ENCODE measurements around the gene LHX6.
A peak's percentile ranks its signal among the peaks of the same experiment; 100 is the strongest.

The LHX6 gene

GRCh38 chr9:122234022-122234748 lies 5.4 kb upstream of the LHX6 start:
- DNase-seq = no peak

DNA sequence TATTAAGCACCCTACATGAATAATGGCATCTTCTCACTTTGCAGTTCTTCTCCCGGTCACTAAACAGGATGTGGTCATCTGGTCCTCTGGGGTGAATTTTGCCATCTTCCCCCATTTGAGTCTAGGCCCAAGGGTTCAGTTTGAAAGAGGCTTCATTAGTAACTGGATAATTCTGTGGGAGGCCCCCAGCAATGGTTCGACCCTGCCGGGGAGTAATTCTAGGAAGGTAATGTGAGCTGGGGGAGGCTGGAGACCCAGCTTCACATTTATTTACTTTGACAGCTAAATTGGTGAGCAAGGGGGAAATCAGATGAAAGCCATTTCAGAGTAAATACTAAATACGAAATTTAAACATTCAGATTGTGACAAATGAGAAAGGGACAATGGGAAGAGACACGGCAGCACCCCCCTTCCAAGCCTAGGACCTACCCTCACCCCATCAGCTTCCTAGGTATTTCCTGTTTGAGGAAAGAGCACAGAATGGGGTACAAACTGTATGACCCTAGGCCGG lies 4.1 kb upstream of the LHX6 start:
- DNase-seq = no peak

- no peak for DNase-seq
Observed at GRCh38 chr9:122229485-122229837, 704 bp upstream of the LHX6 start.

DNA sequence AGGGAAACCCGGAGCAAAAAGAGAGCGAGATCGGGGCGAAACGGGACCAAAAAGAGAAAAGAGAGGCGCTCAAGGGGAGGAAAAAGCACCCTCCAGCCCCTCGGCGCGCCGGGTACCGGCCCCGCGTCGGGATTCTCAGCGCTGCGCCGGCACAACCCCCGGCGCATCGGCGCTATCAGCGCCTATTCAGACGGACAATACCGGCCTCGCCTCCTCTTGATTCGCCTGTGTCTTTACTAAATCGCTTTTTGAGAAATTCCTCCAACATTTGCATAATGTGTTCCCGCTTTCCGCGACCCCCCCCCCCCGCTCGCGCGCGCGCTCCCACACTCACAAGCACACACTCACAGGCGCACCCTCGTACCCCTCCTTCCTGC lies 578 bp downstream of the LHX6 start:
- no peak for DNase-seq

DNA sequence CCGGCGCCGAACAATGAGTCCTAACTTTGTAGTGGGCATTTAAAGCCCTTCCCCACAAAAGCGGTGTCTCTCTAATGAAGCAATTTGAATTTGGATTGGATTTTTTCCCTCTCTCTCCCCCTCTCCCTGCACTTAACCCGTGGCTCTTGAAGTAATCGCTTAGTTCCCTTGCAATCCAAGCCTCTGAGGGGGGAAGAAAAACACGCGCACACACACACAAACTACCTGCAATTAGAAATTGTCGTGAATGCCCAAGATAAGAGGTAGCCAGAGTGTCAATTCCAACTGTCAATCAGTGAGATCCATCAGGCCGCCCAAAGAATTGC lies 1.2 kb downstream of the LHX6 start:
- DNase-seq = peak; percentile 55

GRCh38 chr9:122226758-122227574 lies 1.8 kb downstream of the LHX6 start:
- DNase-seq = no peak

- DNase-seq = no peak
Observed at GRCh38 chr9:122226142-122226757, 2.5 kb downstream of the LHX6 start.

- no peak for DNase-seq
Observed at GRCh38 chr9:122225312-122226141, 3.2 kb downstream of the LHX6 start.

- no peak for DNase-seq
Observed at GRCh38 chr9:122223435-122223834, 5.3 kb downstream of the LHX6 start.

DNA sequence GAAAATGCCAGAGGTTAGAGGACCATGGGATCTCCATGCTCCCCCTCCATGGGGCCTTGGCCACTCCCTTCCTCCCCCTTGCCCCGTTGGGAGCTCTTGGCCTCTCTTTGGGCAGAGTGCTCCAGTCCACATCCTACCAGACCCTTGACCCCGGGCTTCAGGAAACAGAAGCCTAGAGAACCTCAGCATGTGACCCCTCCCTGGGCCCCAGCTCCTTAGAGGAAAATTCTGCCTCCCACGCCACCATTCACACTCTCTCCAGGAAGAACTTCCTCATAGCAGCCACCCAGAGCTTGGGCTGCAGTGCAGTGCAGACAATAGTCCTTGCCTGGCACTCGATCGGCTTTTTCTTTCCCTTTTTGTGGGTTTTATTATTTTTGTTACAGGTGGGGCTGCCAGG lies 6.0 kb downstream of the LHX6 start:
- DNase-seq = no peak

GRCh38 chr9:122221183-122221811 lies 7.5 kb downstream of the LHX6 start:
- DNase-seq = no peak

DNA sequence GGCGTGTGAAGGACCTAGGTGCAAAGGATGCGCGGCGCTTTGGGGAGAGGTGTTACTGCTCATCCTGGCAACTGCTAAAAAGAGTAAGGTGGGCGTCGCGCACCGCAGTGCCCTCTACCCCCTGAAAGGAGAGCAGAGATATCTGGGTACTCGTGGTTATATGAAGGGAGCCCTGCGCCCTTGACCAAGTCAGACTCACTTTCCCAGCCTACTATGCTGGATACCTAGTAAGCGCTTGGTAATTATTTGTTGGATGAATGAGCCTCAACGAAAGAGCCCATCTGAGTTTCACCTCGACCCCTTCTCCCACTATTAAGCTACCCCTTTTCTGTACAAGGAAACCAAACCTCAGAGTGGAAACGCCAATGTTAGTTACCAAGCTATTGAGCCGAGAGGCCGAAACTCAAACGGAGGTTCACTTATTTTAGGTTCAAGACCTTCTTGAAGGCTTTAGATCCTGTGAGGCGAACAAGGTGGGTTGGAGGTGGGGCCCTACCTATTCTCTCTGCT lies 8.0 kb downstream of the LHX6 start:
- no peak for DNase-seq

GRCh38 chr9:122219856-122220672 lies 8.7 kb downstream of the LHX6 start:
- DNase-seq = no peak

- no peak for DNase-seq
Observed at GRCh38 chr9:122218935-122219855, 9.6 kb downstream of the LHX6 start.

- DNase-seq = no peak
Observed at GRCh38 chr9:122218071-122218934, 10.5 kb downstream of the LHX6 start.

DNA sequence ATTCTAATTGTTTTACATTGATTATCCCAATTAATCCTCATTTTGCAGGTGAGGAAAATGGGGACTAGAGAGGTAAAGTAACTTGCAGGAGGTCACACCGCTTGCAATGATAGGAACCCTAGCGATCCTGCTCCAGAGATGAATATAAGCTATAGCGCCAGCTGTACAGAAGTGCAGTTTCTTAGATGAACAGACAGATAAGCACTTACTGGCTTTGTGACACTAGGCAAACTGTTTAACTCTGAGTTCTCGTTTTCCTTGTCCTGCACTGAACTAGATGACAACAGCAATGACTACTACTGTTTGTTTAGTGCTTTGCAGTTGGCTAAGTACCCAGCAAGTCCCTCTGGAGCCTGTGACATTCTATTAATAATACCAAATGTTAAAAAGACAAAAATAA lies 11.1 kb downstream of the LHX6 start:
- DNase-seq = no peak

DNA sequence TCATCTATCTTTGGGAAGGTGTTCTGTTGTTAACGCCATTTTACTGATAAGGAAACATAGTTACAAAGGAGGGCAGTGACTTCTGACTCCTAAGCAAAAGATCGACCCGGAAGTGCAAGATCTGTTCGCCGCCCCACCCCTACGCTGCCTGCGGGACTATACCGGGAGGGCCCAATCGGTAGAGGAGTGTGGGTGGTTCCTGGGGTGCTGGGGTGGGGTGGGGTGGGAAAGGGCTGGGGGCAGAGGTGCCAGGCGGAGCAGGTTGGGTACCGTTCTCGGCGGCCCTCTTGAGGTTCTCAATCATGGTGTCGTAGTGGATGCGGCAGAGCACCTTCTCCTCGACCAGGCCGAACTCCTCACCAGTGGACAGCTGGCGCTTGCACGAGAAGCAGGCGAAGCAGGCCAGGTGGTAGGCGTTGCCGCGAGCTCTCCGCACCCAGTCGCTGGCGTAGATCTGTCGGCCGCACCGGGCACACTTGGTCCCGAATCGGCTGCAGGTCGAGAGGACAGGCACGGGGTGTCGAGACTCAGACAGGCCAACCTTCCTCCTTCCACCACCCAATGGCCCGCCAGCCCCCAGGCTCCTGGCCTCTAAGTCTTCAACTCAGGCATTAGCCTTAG lies 11.8 kb downstream of the LHX6 start:
- DNase-seq = no peak

DNA sequence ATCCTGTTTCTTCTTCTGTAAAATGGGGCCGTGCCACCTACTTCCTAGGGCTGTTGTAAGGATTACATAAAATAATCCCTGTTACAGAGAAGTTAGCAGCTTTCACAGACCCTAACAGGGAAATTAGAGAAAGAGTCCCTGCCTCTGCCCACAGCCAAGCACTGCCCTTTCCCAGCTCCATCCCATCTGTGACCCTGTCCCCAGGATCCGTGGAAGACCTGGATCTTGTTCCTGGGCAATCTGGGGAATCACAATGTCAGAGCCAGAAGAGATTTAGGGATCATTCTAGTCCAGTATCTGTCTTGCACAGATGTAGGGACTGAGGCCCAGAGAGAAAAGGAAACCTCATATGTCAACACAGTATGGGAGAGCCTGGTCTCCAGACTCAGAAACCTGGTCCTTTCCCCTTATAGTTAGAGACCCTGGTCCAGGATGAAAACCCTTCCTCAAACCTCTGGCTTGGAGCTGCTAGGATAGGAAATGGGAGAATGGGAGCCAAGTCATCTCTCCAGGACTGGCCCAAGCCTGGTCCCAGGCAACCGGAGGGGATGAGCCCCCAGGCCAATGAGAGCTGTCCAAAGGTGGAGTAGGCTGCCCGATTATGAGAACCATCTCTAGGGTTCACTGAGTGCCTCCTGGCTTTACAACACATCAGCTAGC lies 12.5 kb downstream of the LHX6 start:
- no peak for DNase-seq

All from NCI-H748 treated with DMSO at 0.1 percent for 48 hours (cell line).